H1 (cell line): ENCODE measurements around the gene GJD4. TPM values are rescaled to one million over a fixed set of nuclear protein-coding genes. Genes with fewer than 3 reads are reported as not detected.

Experiments
- CTCF ChIA-PET: fragments of 300-600 bp; sonication (Branson Sonifier 250); formaldehyde crosslinking; loops from one replicate; lab custom pipeline; 2021; ENCODE audit not compliant: partially characterized antibody; lab: Charles Lee
- POLR2A ChIA-PET: fragments of 300-600 bp; sonication (Branson Sonifier 250); formaldehyde crosslinking; loops from one replicate; lab custom pipeline; 2021; ENCODE audit warnings: inconsistent platforms; ENCODE audit not compliant: partially characterized antibody; lab: Charles Lee
- DNase-seq, 2 experiments: peaks; one replicate each; pipeline versions ENCODE4 v3.0.0 to v3.0.0-alpha.2; 2010 to 2022; ENCODE audit warnings: low spot score in 2 of 2, low read depth in 1 of 2, mixed read lengths in 1 of 2
- FAIRE-seq: peaks from 2 replicates; lab custom pipeline; 2011; peaks lifted over from hg19 to GRCh38; lab: Jason Lieb, UNC
- H2AFZ ChIP-seq: 2 replicates; pipeline ENCODE4 v1.8.1; 2012; ENCODE audit warnings: low read length, inconsistent platforms
- H2AK5ac ChIP-seq: 2 replicates; pipeline ENCODE4 v1.6.1; 2013; ENCODE audit warnings: low read depth, low read length
- H2BK120ac ChIP-seq: replicated peaks from 2 replicates; pipeline ENCODE3; 2013; ENCODE audit warnings: low read depth, low read length, inconsistent platforms
- H2BK12ac ChIP-seq: 2 replicates; pipeline ENCODE4 v1.6.1; 2013; ENCODE audit warnings: low read depth, low read length
- H2BK15ac ChIP-seq: 2 replicates; pipeline ENCODE4 v1.6.1; 2013; ENCODE audit warnings: low read length
- H2BK20ac ChIP-seq: 2 replicates; pipeline ENCODE4 v1.6.1; 2013; ENCODE audit warnings: low read length
- H2BK5ac ChIP-seq: 2 replicates; pipeline ENCODE4 v1.6.1; 2013; ENCODE audit warnings: low read depth, low read length
- H3K14ac ChIP-seq: 2 replicates; pipeline ENCODE4 v1.6.1; 2013; ENCODE audit warnings: inconsistent platforms; ENCODE audit not compliant: insufficient read length
- H3K18ac ChIP-seq: 2 replicates; pipeline ENCODE4 v1.6.1; 2013; ENCODE audit warnings: low read length; ENCODE audit errors: extremely low read depth
- H3K23ac ChIP-seq: 2 replicates; pipeline ENCODE4 v1.6.1; 2013; ENCODE audit warnings: inconsistent platforms; ENCODE audit not compliant: insufficient read length
- H3K23me2 ChIP-seq: 2 replicates; pipeline ENCODE4 v1.6.1; 2013; ENCODE audit warnings: low read depth, low read length
- H3K27ac ChIP-seq: 2 replicates; pipeline ENCODE4 v1.6.1; 2011; ENCODE audit warnings: low read depth, low read length, inconsistent platforms
- H3K27me3 ChIP-seq, 4 experiments: replicated peaks in 1 of 4; 1 replicate in 1 of 4; 2 replicates in 3 of 4; pipeline versions ENCODE4 v1.6.1 to v1.8.1; 2011 to 2013; ENCODE audit warnings: low read length in 3 of 4, mild to moderate bottlenecking in 3 of 4, inconsistent platforms in 2 of 4, mixed read lengths in 2 of 4, moderate library complexity in 1 of 4; ENCODE audit not compliant: control insufficient read depth in 3 of 4, insufficient read depth in 3 of 4; ENCODE audit errors: extremely low read depth in 1 of 4
- H3K36me3 ChIP-seq, 4 experiments: 2 replicates each; pipeline versions ENCODE4 v1.6.1 to v1.8.1; 2011 to 2013; ENCODE audit warnings: mild to moderate bottlenecking in 4 of 4, low read length in 3 of 4, moderate library complexity in 2 of 4, control low read depth in 1 of 4, inconsistent platforms in 1 of 4; ENCODE audit not compliant: insufficient read depth in 4 of 4, control insufficient read depth in 2 of 4
- H3K4ac ChIP-seq: replicated peaks from 2 replicates; pipeline ENCODE3; 2013; ENCODE audit warnings: low read length, low read depth, mixed read lengths, inconsistent platforms; ENCODE audit not compliant: insufficient read length
- H3K4me1 ChIP-seq, 4 experiments: replicated peaks in 1 of 4; 1 replicate in 1 of 4; 2 replicates in 3 of 4; pipeline versions ENCODE4 v1.6.1 to v1.8.1; 2011 to 2013; ENCODE audit warnings: low read length in 3 of 4, inconsistent platforms in 2 of 4, mixed read lengths in 1 of 4; ENCODE audit not compliant: insufficient read depth in 4 of 4, control insufficient read depth in 3 of 4
- H3K4me2 ChIP-seq, 2 experiments: 2 replicates each; pipeline versions ENCODE4 v1.6.1 to v1.8.1; 2011 to 2013; ENCODE audit warnings: low read depth in 2 of 2, low read length in 2 of 2, control low read depth in 1 of 2, inconsistent platforms in 1 of 2, mild to moderate bottlenecking in 1 of 2; ENCODE audit not compliant: insufficient read depth in 1 of 2
- H3K4me3 ChIP-seq, 4 experiments: fragments of 200-600, 300-600 bp in 1 of 4; sonication (generic), shearing (Covaris generic), sonication (Bioruptor Twin) in 1 of 4; 2 replicates each; pipeline versions ENCODE4 v1.5.1 to v1.8.1; 2011 to 2016; ENCODE audit warnings: low read length in 4 of 4, low read depth in 3 of 4, control low read depth in 2 of 4, inconsistent platforms in 2 of 4, mild to moderate bottlenecking in 2 of 4, mixed read lengths in 1 of 4, moderate library complexity in 1 of 4; ENCODE audit not compliant: insufficient read depth in 2 of 4; ENCODE audit errors: extremely low read depth in 1 of 4
- H3K56ac ChIP-seq: replicated peaks from 2 replicates; pipeline ENCODE3; 2013; ENCODE audit warnings: low read depth, mild to moderate bottlenecking, mixed read lengths, low read length, inconsistent platforms; ENCODE audit not compliant: insufficient read length
- H3K79me1 ChIP-seq: 2 replicates; pipeline ENCODE4 v1.6.1; 2013; ENCODE audit warnings: low read depth, low read length, control low read depth
- H3K79me2 ChIP-seq, 2 experiments: 2 replicates each; pipeline versions ENCODE4 v1.6.1 to v1.8.1; 2012 to 2013; ENCODE audit warnings: low read length in 2 of 2, mild to moderate bottlenecking in 2 of 2, inconsistent platforms in 1 of 2; ENCODE audit not compliant: insufficient read depth in 2 of 2, control insufficient read depth in 1 of 2
- H3K9ac ChIP-seq, 4 experiments: replicated peaks in 1 of 4; 1 replicate in 1 of 4; 2 replicates in 3 of 4; pipeline versions ENCODE4 v1.6.1 to v1.8.1; 2011 to 2013; ENCODE audit warnings: low read depth in 3 of 4, low read length in 3 of 4, control low read depth in 2 of 4, mild to moderate bottlenecking in 2 of 4, moderate library complexity in 2 of 4, inconsistent platforms in 1 of 4; ENCODE audit errors: extremely low read depth in 1 of 4
- H3K9me3 ChIP-seq, 2 experiments: 2 replicates each; pipeline versions ENCODE4 v1.6.1 to v1.8.1; 2012 to 2013; ENCODE audit warnings: mild to moderate bottlenecking in 2 of 2, moderate library complexity in 2 of 2, control low read depth in 1 of 2, inconsistent platforms in 1 of 2, low read depth in 1 of 2, low read length in 1 of 2, mixed read lengths in 1 of 2; ENCODE audit not compliant: insufficient read depth in 2 of 2
- H4K20me1 ChIP-seq, 2 experiments: replicated peaks in 1 of 2; 2 replicates each; pipeline versions ENCODE3 to v1.8.1; 2011 to 2013; ENCODE audit warnings: inconsistent platforms in 2 of 2, low read length in 2 of 2, mild to moderate bottlenecking in 1 of 2; ENCODE audit not compliant: insufficient read depth in 2 of 2, control insufficient read depth in 1 of 2
- H4K5ac ChIP-seq: 2 replicates; pipeline ENCODE4 v1.6.1; 2013; ENCODE audit warnings: low read length, low read depth, mixed read lengths, inconsistent platforms; ENCODE audit not compliant: insufficient read length
- H4K8ac ChIP-seq: 2 replicates; pipeline ENCODE4 v1.8.0; 2013; ENCODE audit warnings: mild to moderate bottlenecking, moderate library complexity, low read length, inconsistent platforms; ENCODE audit not compliant: insufficient read depth; ENCODE audit errors: extremely low read depth
- H4K91ac ChIP-seq: replicated peaks from 2 replicates; pipeline ENCODE3; 2013; ENCODE audit warnings: low read length, mixed read lengths, inconsistent platforms; ENCODE audit not compliant: insufficient read length
- CBX8 ChIP-seq: fragments of 300-800, 300-1000 bp; sonication (generic); IDR thresholded peaks from 2 replicates; pipeline ENCODE4 v1.7.1; 2016; ENCODE audit warnings: low read depth, low read length, borderline replicate concordance
- CHD2 ChIP-seq: IDR thresholded peaks from 2 replicates; pipeline ENCODE4 v1.6.1; 2012; ENCODE audit warnings: low read length, improper control_type of control experiment
- RNF2 ChIP-seq: fragments of 200-900, 300-1000 bp; sonication (generic); IDR thresholded peaks from 2 replicates; pipeline ENCODE4 v1.7.1; 2016; ENCODE audit warnings: borderline replicate concordance, low read depth, mild to moderate bottlenecking, antibody characterized with exemption, low read length; ENCODE audit not compliant: poor library complexity, severe bottlenecking; ENCODE audit errors: missing control alignments
- WGBS, 2 experiments: shearing (Covaris generic) in 1 of 2; methylation state at CpG; one replicate each; pipeline versions ENCODE4 v1.1.6 to v1.1.7; 2013 to 2015; ENCODE audit warnings: low lambda C conversion rate in 2 of 2, mixed read lengths in 2 of 2, inconsistent platforms in 1 of 2, low coverage in 1 of 2, missing lambda C conversion rate in 1 of 2; ENCODE audit not compliant: insufficient replicate concordance in 2 of 2, insufficient coverage in 1 of 2, insufficient read length in 1 of 2; ENCODE audit errors: extremely low coverage in 1 of 2, missing lambda C conversion rate in 1 of 2; 5-methylcytosine and 5-hydroxymethylcytosine counted together
- polyA plus RNA-seq, 7 experiments: library from polyadenylated mRNA; depleted of rRNA in 3 of 7; stranded (reverse) in 5 of 7; unstranded in 2 of 7; fragments of >200 nt in 5 of 7; fragments of 200-250 nt in 2 of 7; gene quantifications; 1 replicate in 5 of 7; 2 replicates in 1 of 7; 4 replicates in 1 of 7; pipeline versions ENCODE4 v1.2.1 to v1.2.3, GENCODE V29; 2011 to 2013; ENCODE audit warnings: missing spikeins in 2 of 7, mixed read lengths in 2 of 7
- total RNA-seq: library from RNA; stranded (reverse); fragmentation: NEBNext Ultra II Directional; extraction: Animal tissue kit (Norgen Biotek cat#: 25700); gene quantifications from 2 replicates; pipeline ENCODE4 v1.2.1, GENCODE V29; 2021

The GJD4 gene
- total and polyA plus RNA-seq, 2 of the 8 experiments (the other 6 are each of a cell fraction or from before 2014, with no cell fraction given) = not detected

GRCh38 chr10:35606430-35606829 is 1.3 kb downstream of the GJD4 start:
- no peak overlapping the region for H2AK5ac ChIP-seq
- H3K27ac ChIP-seq = no peak overlapping the region
- H3K4me3 ChIP-seq = no peak overlapping the region
- no peak overlapping the region for H3K9ac ChIP-seq
- H3K4ac ChIP-seq = no peak overlapping the region
- no peak overlapping the region for H2BK15ac ChIP-seq
- no peak overlapping the region for H3K56ac ChIP-seq
- H4K5ac ChIP-seq = no peak overlapping the region
- no peaks in the 10 kb centered on the region for H3K36me3 ChIP-seq
- CTCF ChIA-PET = interaction anchor here (0.6 to 0.9 kb wide), 2 partner anchors 8 to 146 kb away, joined by 3 read pairs; no protein-coding TSS in a partner anchor
- POLR2A ChIA-PET = no interaction called here
- no peak for DNase-seq
- H3K79me2 ChIP-seq = no peaks in the 10 kb centered on the region
- H3K23me2 ChIP-seq = no peaks in the 10 kb centered on the region
- no peak overlapping the region for H2BK12ac ChIP-seq
- no peak overlapping the region for H2AFZ ChIP-seq
- H3K79me1 ChIP-seq = no peaks in the 10 kb centered on the region
- no peaks in the 10 kb centered on the region for H3K4me1 ChIP-seq
- no peak for FAIRE-seq
- TF ChIP-seq CBX8 (no peak), RNF2 (no peak), CHD2 (no peak)
- TF ChIP-seq, all 59 proteins: peak for 0
- no peak overlapping the region for H4K91ac ChIP-seq
- H3K9me3 ChIP-seq = peaks cover 4 to 8% of the 10 kb centered on the region in 2 experiments
- no peak overlapping the region for H3K18ac ChIP-seq
- H3K14ac ChIP-seq = no peak overlapping the region
- no peaks in the 10 kb centered on the region for H4K20me1 ChIP-seq
- no peak overlapping the region for H2BK5ac ChIP-seq
- H2BK120ac ChIP-seq = no peak overlapping the region
- H2BK20ac ChIP-seq = no peak overlapping the region
- no peak overlapping the region for H4K8ac ChIP-seq
- WGBS, 2 experiments = 93% methylated on average over 6 of the region's 6 CpGs; no CpG with 5 or more reads in 1 of the 2 experiments
- H3K4me2 ChIP-seq = no peak overlapping the region
- no peak overlapping the region for H3K23ac ChIP-seq
- no peaks in the 10 kb centered on the region; a peak in 1 of 7 replicates for H3K27me3 ChIP-seq
